ENCODE measurements around the gene CD84.
"Not testable (repeated sequence)": the region's sequence is repeated elsewhere in the genome, so short reads cannot be mapped to it uniquely, and the experiment has no call there.

The CD84 gene

GRCh38 chr1:160579216-160579701, at the start of gene CD84:
TSS of gene CD84 (minus strand) at chr1:160579496. CDS start at chr1:160579437, 59 bp downstream.
- peak within 1 kb of the TSS; percentile 96 for H3K27ac Mint-ChIP-seq
- H3K9me3 Mint-ChIP-seq = peaks cover 17% of the 10 kb centered on the region
- H3K27me3 Mint-ChIP-seq = no peaks in the 10 kb centered on the region
- H3K36me3 Mint-ChIP-seq (ENCODE audit: low read depth) = peaks cover 13% of the 10 kb centered on the region
- peaks cover 90% of the 10 kb centered on the region for H3K4me1 Mint-ChIP-seq (ENCODE audit: low read depth)
- DNase-seq = no peak
- H3K4me3 Mint-ChIP-seq = peak within 1 kb of the TSS; percentile 77

DNA sequence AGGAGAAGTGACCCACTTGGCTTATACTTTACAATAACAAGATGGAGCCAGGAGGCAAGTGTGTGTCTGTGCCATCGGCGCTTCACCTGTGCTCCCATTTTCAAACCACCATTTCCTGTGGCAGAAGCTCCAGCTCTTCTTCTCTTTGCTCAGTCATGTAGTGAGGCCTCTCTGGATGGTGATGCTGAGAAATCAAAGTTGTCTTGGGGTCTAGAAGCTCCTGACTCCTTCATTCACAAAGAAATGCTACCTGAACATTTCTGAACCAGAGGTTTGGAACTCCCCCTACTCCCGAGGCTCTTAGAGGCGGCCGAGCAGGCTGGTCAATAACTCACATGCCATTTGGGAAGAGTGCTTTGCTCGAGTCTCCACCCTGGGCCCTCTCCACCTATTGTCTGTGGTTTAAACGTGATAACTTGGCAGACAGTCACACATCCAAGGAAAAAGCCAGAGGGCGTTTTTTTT, 49.5 kb upstream of the CD84 start:
- peaks cover 98% of the 10 kb centered on the region for H3K4me1 Mint-ChIP-seq (ENCODE audit: low read depth)
- H3K27me3 Mint-ChIP-seq = no peaks in the 10 kb centered on the region
- peak overlapping the region; percentile 65 for H3K4me3 Mint-ChIP-seq
- peaks cover 99% of the 10 kb centered on the region for H3K36me3 Mint-ChIP-seq (ENCODE audit: low read depth)
- H3K9me3 Mint-ChIP-seq = peaks cover 2% of the 10 kb centered on the region
- H3K27ac Mint-ChIP-seq = peak overlapping the region; percentile 98
- DNase-seq = no peak

DNA sequence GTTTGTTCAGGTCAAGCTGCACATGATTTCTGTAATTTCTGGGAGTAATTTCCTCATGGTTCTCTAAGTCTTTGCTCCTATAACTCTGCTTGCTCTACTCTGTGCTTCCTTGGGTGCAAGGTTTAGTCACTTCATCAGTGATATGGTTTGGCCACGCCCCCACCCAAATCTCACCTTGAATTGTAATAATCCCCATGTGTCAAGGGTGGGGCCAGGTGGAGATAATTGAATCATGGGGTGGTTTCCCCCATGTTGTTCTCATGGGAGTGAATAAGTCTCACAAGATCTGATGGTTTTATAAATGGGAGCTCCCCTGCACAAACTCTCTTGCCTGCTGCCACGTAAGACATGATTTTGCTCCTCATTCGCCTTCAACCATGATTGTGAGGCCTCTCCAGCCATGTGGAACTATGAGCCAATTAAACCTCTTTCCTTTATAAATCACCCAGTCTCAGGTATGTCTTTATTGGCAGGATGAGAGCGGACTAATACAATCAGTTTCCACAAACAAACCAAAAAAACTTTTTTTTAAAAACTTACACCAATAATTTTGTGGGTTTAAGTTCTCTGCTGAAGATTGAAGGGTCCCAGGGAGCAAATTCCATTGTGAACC, 48.5 kb upstream of the CD84 start:
- Mint-ChIP-seq H3K36me3 (ENCODE audit: low read depth) (peaks cover 98% of the 10 kb centered on the region), H3K27ac (peak overlapping the region; percentile 98), H3K4me1 (ENCODE audit: low read depth) (peaks cover 98% of the 10 kb centered on the region), H3K4me3 (peak overlapping the region; percentile 63)
- H3K9me3 Mint-ChIP-seq, H3K27me3 Mint-ChIP-seq, DNase-seq: not testable (repeated sequence)

- H3K27ac Mint-ChIP-seq = peak overlapping the region; percentile 98
- peak overlapping the region; percentile 63 for H3K4me3 Mint-ChIP-seq
- no peak for DNase-seq
- no peaks in the 10 kb centered on the region for H3K27me3 Mint-ChIP-seq
- peaks cover 100% of the 10 kb centered on the region for H3K4me1 Mint-ChIP-seq (ENCODE audit: low read depth)
- H3K36me3 Mint-ChIP-seq (ENCODE audit: low read depth) = peaks cover 99% of the 10 kb centered on the region
- peaks cover 2% of the 10 kb centered on the region for H3K9me3 Mint-ChIP-seq
These were observed 47.4 kb upstream of the CD84 start for GRCh38 chr1:160626509-160627342.

DNA sequence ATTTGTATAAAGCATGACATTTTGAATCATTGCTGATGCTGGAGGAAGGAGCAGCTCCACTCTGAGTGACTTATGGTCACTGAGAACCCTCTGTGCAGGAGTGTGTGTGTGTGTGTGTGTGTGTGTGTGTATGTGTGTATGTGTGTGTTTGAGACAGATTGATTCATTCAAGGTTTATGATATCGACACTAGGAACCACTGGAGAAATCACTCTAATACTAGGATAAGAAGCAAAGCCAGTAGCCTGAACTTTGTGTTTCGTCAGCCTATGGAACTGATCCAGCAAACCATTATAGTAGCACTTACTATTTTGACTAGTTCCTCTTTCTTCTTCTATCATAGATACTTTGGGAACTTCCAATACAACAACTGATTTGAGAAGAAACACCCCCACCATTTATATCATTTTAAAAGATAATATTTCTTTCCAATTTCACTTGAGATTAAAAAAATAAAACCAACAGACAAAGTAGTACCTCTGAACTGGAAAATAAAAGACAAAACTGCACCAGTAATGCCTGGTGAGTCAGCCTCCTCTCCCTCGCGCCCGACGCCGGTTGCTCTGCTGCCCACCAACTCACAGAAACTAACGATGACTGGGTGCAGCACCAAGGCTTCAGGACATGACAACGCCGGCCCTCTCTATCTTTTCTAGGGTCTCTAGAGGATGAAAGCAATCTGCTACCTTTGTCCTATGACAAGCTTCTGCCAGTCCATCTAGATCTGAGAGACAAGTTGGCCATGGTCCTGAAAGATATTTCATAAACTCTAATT, 46.6 kb upstream of the CD84 start:
- H3K4me1 Mint-ChIP-seq (ENCODE audit: low read depth) = peaks cover 100% of the 10 kb centered on the region
- H3K27me3 Mint-ChIP-seq = no peaks in the 10 kb centered on the region
- peak overlapping the region; percentile 98 for H3K27ac Mint-ChIP-seq
- H3K36me3 Mint-ChIP-seq (ENCODE audit: low read depth) = peaks cover 99% of the 10 kb centered on the region
- peak overlapping the region; percentile 63 for H3K4me3 Mint-ChIP-seq
- peak; percentile 76 for DNase-seq
- peaks cover 2% of the 10 kb centered on the region for H3K9me3 Mint-ChIP-seq

DNA sequence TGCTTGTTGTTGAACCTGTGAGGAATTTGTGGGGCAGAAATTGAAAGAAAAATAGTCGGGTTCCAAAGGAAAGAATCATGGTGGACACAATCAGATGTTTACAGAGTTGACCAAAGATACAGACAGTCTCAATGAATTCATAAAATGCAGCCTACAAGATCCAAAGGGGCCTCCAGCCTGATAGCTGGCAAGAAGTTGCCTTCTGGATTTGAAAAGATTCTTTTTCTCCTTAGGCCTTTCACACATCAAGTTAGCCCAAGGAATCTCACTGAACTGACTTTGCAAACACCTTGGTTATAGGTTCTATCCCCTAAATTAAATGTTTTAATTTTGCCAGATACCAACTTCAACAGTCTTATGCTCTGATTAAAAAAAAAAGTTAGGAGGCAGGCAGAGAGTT, 46.0 kb upstream of the CD84 start:
- Mint-ChIP-seq H3K9me3 (peaks cover 2% of the 10 kb centered on the region), H3K4me3 (peak overlapping the region; percentile 63), H3K27ac (peak overlapping the region; percentile 98), H3K4me1 (ENCODE audit: low read depth) (peaks cover 97% of the 10 kb centered on the region), H3K27me3 (no peaks in the 10 kb centered on the region), H3K36me3 (ENCODE audit: low read depth) (peaks cover 97% of the 10 kb centered on the region)
- DNase-seq = no peak

DNA sequence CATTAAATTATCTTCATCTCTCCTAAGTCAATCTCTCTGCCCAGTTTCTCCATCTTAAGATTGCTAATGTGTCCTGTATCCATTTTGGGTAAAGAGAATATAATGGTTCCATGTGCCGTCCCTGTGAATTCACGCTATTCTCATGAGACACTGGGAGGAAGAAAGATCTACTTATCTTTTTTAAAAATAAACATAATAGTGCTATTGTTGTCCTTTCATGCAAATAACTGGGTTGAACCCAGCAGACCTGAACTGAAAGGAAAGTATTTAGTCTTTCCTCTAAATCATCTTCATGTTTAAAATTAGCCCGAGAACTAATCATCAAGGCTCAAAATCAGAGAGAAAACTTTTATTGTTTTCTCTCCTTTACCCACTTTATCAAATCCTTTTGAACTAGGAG, 45.2 kb upstream of the CD84 start:
- no peak for DNase-seq
- Mint-ChIP-seq H3K27me3 (no peaks in the 10 kb centered on the region), H3K27ac (peak overlapping the region; percentile 98), H3K9me3 (peaks cover 2% of the 10 kb centered on the region), H3K36me3 (ENCODE audit: low read depth) (peaks cover 96% of the 10 kb centered on the region), H3K4me1 (ENCODE audit: low read depth) (peaks cover 96% of the 10 kb centered on the region), H3K4me3 (peak overlapping the region; percentile 63)

- H3K27ac Mint-ChIP-seq = peak overlapping the region; percentile 98
- H3K4me1 Mint-ChIP-seq (ENCODE audit: low read depth) = peaks cover 96% of the 10 kb centered on the region
- peaks cover 96% of the 10 kb centered on the region for H3K36me3 Mint-ChIP-seq (ENCODE audit: low read depth)
- H3K4me3 Mint-ChIP-seq = peak overlapping the region; percentile 63
- peaks cover 2% of the 10 kb centered on the region for H3K9me3 Mint-ChIP-seq
- no peak for DNase-seq
- H3K27me3 Mint-ChIP-seq = no peaks in the 10 kb centered on the region
These were observed 44.6 kb upstream of the CD84 start for GRCh38 chr1:160623862-160624261.

- Mint-ChIP-seq H3K27me3 (no peaks in the 10 kb centered on the region), H3K36me3 (ENCODE audit: low read depth) (peaks cover 95% of the 10 kb centered on the region), H3K9me3 (peaks cover 2% of the 10 kb centered on the region), H3K4me1 (ENCODE audit: low read depth) (peaks cover 94% of the 10 kb centered on the region), H3K27ac (peak overlapping the region; percentile 98), H3K4me3 (peak overlapping the region; percentile 63)
- DNase-seq = no peak
These were observed 43.9 kb upstream of the CD84 start for GRCh38 chr1:160623227-160623633.

GRCh38 chr1:160622501-160623226, 43.4 kb upstream of the CD84 start:
- Mint-ChIP-seq H3K36me3 (ENCODE audit: low read depth) (peaks cover 95% of the 10 kb centered on the region), H3K4me3 (peak overlapping the region; percentile 63), H3K27me3 (no peaks in the 10 kb centered on the region), H3K9me3 (peaks cover 2% of the 10 kb centered on the region), H3K27ac (peak overlapping the region; percentile 98), H3K4me1 (ENCODE audit: low read depth) (peaks cover 94% of the 10 kb centered on the region)
- DNase-seq = no peak

DNA sequence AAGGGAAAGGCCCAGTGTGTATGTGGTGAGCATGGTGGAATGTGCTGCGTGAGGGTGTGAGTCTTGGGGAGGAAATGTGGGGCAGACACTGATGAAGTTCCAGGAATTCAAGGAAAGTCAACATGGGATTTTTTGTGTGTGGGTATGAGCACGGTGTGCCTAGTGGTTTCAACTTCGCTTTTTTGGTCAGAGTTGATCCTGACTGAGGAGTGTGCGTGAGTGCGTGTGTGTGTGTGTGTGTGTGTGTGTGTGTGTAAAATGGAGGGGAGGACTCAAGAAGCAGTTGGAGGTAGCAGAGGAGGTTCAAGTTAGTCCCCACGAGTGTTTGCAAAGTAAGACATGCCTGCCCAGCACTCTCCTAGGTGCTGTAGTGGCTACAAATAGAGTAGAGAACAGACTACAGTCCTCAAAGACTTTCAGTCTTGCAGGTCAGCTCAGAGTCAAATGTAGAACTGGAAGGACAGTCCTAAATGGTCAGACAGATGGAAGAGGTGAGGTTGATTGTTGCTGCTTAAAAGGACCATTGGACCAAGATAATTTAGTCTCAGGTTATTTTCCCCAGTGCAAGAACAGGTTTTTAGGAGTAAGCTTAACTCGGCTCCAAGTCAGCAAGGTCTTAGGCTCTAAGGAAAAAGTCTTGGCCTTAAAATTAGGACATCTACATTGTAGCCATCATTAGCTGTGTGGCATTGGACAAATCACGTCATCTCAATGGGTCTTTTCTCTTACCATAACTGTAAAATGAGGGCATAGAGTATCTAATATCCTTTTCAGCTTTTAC, 42.5 kb upstream of the CD84 start:
- no peak for DNase-seq
- Mint-ChIP-seq H3K4me1 (ENCODE audit: low read depth) (peaks cover 89% of the 10 kb centered on the region), H3K36me3 (ENCODE audit: low read depth) (peaks cover 95% of the 10 kb centered on the region), H3K4me3 (peak overlapping the region; percentile 41), H3K27ac (peak overlapping the region; percentile 98), H3K9me3 (peaks cover under 1% of the 10 kb centered on the region), H3K27me3 (no peaks in the 10 kb centered on the region)

- H3K4me1 Mint-ChIP-seq (ENCODE audit: low read depth) = peaks cover 87% of the 10 kb centered on the region
- peaks cover 95% of the 10 kb centered on the region for H3K36me3 Mint-ChIP-seq (ENCODE audit: low read depth)
- H3K27ac Mint-ChIP-seq = peak overlapping the region; percentile 98
- H3K27me3 Mint-ChIP-seq = no peaks in the 10 kb centered on the region
- no peak for DNase-seq
- no peaks in the 10 kb centered on the region for H3K9me3 Mint-ChIP-seq
- H3K4me3 Mint-ChIP-seq = peak overlapping the region; percentile 41
These were observed 41.8 kb upstream of the CD84 start for GRCh38 chr1:160620942-160621632.
